HG02798 (cell line): ENCODE data around the gene PHLDB2.

ENCODE experiments used
- ATAC-seq: cut with Tn5 transposase; IDR thresholded peaks from one replicate; pipeline ENCODE4 v1.9.1; 2021; ENCODE audit warnings: mild to moderate bottlenecking; ENCODE audit not compliant: unreplicated experiment, poor library complexity

PHLDB2 gene

DNA sequence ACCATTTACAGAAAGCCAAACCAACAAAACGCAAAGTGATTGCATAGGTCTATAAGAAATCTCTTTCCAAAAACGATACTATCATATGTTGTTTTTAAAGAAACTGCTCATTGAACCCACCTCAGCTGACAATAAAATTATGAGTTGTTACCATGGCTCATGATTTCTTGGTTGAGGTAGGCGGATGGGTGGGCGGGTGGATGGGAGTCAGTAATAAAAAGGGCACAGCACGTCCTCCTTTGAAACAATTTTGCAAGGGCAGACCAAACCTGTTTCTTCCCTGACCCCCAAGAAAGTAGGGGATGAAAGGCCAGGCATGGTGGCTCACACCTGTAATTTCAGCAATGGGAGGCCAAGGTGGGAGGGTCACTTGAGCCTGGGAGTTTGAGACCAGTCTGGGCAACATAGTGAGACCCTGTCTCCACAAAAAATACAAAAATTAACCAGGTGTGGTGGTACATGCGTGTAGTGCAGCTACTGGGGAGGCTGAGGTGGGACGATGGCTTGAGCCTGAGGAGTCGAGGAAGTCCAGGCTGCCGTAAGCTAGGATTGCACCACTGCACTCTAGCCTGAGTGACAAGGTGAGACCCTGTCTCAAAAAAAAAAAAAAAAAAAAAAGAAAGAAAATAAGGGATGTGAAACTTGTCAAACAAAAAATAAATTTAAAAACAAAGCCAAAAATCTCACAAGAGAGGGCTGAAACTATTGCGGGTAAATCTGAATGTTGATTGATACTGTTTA is 121.8 kb downstream of the PHLDB2 start:
- ATAC-seq: no peak

DNA sequence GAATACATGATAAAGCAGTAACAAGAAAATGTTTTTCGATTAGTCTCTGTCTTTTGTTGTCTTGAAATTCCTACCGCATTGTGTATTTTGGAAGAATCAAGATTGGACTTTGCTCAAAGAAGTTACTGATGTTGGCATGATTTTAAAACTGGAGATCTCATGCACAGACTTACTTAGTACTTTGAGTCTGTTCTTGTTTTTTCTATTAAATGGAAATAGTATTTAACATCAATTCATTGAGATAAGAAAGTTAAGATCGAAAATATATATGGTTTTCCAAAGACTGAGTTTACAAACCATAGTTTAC is 122.3 kb downstream of the PHLDB2 start:
- ATAC-seq: no peak

DNA sequence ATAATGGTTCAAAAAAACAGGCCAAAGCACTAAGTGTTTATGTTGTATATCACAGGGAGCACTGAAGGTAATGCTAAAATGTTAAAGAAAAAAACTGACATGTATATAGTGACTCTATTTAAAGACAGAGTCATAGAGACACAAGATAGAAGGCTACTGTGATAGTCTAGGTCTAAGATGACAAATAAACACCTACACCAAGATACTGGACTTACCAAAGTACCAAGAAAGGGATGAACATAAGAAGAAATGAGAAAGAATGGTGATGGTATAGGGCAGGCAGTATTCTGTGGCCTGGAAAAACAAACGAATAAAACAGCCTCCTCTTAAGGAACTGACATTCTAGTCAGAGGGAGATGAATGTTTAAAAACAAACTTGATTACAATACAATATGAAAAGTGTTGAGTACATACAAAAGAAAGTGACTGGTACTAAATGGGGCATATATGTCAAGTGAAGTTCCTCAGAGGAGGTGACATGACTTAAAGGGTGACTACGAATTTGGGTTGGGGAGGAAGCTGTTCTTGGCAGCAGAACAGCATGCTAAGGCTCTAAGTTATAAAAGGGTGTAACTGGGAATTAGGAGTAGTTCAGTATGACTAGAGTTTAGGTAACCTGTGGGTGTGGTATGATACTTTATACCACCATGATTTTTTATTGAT is 125.7 kb downstream of the PHLDB2 start:
- ATAC-seq: no peak

DNA sequence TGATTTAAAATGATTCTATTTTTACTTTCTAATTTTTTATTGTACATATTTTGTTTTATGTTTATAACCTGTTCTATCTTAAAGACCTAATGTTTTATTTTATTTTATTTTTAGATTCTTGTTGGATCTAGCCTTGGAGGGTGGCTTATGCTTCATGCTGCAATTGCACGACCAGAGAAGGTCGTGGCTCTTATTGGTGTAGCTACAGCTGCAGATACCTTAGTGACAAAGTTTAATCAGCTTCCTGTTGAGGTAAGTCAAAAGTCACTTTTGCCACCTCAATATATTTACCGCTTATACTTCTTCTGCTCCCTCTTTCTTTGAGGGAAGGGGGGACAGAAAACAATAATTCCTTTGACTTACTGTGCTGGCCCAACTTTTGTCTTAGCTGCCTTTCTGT is 127.7 kb downstream of the PHLDB2 start:
- ATAC-seq: no peak

DNA sequence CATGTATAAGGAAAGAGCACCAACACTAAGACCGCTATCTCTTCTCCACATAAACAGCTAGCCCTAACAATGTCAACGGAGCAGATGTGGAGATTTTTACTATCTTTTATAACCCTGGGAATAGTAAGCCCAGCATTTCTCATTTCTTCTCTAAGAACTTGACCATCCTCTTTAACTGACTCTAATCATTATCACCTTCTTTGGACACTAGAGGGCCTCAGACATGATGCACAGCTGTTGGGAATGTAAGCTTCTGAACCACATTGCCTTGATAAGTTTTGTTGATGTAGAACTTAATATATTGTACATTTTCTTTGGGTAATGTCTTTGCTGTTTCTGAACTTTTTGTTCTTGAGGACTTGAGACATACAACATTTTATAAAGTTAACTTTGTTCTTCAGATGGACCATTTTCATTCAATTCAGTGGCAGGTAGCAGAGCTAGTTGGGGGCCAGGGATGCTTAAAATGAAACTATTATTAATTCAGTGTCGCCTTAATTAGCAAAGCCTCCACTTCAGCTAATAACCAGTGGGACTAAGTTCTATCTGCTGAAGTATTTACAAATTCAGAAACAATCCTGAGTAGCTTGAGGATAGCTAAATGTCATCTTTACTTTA is 130.1 kb downstream of the PHLDB2 start:
- peak; percentile 91 for ATAC-seq

DNA sequence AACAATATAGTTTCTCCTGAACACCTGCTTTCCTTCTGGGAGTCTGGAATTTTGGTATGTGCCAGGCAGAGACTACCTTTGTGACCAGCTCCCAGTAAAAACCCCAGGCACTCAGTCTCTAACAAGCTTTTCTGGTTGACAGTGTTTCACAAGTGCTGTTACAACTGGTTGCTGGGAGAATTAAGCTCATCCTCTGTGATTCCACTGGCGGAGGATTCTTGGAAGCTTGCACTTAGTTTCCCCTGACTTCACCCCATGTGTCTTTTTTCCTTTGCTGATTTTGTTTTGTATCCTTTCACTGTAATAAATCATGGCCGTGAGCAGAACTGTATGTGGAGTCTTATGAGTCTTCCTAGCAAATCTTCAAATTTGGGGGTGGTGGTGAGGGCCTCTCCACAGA is 134.0 kb downstream of the PHLDB2 start:
- ATAC-seq: no peak

DNA sequence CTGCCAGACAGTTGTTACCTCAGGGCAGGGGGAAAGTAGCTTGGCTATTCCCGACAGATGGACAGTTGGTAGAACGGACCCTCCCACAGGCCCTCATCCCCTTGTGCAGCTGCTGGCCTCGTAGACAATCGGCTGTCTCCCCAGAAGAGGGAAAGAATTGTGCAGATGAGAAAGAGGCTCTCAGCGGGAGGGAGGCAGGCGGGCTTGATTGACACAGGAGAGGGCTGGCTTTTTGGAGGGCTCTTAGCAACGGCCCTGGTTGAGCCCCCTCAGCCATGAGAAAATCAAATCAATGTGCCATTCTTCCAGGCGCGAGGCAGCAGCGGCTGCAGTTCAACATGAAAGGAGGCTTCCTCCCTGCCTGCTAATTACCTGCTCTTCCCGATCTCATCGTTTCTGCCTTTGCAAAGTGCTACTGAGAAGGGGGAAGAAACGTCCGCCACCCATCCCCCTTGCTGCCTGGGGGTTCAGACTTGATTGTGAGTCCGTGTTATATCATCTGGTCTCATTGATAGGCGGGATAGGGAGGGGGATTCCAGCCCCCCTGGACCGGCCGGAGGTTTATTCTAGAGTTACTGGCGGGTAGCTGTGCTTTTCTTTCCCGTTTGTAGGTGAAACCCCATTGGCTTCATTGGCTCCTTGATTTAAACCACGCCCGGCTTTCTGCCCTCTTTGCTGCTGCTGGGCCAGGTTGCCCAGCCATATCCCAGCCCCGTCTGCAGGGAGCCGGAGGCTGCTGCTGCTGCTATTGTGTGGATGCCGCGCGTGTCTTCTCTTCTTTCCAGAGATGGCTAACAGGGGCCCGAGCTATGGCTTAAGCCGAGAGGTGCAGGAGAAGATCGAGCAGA is 139.8 kb downstream of the PHLDB2 start, which contains the start of gene TAGLN3:
Gene TAGLN3, plus strand, starts transcription at position 287 of the 848 bp plus-strand sequence. Its CDS starts 501 bp downstream, at position 788.
- ATAC-seq: peak; percentile 56

DNA sequence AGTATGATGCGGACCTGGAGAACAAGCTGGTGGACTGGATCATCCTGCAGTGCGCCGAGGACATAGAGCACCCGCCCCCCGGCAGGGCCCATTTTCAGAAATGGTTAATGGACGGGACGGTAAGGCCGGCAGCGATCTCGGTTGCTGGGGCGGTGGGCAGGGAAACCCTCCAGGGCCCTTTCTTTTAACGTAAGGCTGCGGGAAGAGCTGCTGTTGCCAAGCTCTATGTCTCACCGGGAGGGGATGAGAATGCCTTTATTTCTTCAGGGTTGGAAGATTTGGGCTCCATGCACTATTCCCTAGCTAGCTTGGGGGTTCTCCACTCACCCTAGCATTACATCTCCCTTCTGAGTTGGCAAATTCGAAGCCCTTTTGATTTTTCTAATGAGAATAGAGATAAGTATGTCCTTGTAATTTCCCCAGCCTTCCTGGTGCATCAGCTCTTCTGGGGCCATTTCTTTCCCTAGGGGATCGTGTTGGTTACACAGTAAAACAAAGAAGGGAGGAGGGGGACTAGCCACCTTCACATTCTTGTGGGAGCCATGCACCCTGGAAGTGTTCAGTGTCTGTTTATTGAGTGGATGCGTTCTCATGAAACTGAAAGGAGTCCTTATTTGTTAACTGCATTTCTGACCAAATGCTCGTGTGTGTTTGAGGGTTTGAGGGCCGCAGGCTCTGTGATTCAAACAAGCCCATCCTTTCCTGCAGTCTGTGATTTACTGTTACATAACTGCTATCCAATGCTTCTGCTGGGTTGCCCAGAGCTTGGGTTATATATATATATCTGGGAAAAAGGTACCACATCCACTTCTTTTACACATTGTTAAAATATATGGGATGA is 140.6 kb downstream of the PHLDB2 start:
- no peak for ATAC-seq

DNA sequence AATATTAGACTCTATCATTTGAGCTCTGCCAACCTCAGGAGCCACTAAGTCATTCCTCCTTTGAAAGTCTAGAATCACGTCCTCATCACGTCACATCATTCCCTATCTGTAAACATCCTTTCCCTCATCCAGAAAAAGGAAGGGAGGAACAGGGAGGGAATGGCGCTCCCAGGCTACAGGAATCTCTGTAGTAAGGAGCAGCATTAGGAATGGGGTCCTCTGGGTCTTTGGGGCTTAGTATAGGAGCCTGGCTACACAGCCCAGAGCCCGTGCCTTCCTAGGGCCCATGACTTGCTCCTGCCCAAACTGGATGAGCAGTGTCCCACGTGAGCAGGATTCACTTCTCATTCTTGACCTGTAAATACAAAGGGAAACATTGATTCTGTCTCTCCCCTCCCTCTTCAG is 141.3 kb downstream of the PHLDB2 start:
- no peak for ATAC-seq

DNA sequence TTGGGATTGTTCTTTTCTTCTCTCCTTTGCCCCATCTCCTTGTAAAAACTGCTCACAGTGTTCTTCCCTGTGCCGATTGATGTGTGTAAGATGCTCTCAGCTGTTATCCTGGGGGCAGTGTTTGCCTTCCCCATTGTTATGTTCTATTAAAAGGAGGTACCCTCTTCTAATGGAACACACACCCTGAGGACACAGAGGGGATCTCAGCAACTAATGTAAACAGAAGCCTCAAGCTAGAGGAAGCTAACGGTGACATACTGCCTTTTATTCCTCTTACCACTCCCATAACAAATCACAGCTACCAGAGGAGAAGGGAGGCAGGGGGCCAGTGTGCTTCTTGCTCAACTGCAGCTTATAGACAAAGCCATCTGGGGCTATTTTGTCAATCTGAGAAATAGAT is 141.9 kb downstream of the PHLDB2 start:
- no peak for ATAC-seq

DNA sequence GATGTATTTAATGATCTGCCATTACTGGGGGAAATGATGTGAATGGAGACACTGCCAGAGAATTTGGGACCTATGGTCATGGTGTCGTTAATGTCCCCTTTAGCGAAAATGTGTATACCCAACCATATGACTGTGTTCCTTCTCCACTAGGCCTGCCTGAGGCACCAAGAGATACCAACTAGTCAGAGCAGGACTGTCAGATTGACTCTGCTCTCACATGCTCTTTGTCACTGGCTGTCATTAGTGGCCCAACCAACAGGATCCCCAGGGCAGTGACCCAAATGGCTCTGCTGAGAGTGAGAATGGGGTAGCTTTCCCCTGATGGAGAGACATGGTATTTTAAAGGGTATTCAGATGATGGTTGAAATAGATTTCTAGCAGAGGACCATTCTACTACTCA is 142.5 kb downstream of the PHLDB2 start:
- no peak for ATAC-seq

DNA sequence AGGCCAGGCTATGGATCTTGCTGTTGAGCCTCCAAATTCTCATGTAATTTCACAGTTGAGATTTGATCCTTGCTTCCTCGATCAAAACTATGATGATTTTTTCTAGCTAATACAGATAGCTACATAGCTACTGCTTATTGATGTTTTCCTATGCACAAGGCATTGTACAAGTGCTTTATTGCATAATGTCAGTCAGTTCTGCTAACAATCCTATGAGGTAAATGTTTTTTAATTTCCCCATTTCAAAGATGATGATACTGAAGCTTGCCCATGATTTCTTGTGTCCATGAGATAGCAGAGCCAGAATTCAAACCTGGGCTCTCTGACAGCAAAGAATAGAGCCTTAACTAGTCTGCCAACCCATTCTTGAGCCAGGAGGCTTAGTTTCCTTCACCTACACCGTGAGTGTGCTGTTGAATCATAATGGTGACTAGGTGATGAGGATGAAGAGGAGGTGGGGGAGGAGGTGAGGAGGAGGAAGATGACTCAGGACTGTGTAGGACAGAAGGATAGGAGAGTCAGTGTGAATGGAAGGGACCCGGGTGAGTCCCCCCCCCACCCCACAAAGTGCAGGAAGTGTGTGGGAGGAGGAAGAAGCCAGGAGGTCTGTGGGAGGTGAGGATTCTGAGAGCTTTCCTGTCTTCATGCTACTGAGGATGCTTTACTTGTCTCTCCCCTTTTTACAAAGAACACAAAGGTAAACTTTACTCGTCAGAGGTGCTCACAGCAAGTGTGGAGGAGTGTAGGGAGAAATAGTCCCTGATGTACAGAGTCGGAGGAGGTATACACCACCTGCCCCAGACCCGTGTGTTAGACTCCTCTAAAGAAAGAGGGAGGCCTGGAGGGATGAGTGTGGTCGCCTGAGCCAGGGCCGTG is 143.3 kb downstream of the PHLDB2 start:
- no peak for ATAC-seq

DNA sequence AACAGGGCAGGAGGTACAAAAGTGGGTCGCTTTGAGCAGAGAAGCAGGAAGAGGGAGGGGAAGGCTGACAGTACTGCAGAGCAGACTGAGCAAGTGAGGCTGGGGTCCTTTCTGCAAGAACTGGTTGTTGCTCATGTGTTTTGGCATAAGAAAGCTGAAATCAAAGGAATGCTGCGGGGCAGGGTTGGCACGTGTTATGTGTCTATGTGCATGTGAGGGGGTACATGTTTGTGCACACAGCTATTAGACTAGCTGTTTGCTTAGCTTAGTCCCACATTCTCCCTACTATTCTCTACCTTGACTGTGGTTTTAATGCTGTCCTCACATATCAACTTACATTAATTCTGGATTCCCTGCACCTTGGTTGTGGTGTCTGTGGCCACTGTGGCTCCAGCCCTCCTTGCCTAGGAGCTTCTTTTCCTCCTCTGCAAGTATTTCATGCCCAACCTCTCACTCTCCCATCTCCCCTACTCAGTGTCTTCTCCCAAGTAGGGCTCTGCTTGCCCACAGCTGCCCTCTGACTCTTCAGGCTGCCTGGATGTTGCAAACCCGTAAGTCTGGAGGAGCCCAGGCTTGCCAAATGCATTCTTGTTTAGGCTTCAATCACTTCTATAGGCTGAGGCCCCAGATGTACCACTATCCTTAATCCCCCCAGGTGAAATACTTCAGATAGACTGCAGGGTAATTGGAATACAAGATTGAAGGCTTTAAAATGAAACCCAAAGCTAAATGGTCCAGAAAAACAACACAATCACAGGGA is 144.4 kb downstream of the PHLDB2 start:
- no peak for ATAC-seq

DNA sequence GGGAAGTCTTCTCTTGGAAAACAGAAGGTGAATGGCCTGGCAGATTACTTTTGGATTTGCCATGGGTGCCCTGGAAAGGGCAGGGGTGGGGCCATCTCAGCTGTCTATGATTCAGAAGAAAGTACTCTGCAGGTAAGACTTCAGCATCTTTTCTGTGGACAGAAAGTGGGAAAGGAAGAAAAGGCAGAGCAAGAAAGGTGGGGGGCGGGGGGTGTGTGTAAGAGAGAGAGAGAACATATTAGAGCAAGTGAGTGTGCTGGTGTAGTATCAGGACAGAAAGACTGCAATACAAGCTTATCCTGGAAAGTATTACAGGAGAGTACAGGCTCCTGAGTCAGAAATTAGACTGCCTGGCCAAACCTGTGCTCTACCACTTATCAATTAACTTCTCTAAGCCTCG is 145.1 kb downstream of the PHLDB2 start:
- ATAC-seq: no peak

DNA sequence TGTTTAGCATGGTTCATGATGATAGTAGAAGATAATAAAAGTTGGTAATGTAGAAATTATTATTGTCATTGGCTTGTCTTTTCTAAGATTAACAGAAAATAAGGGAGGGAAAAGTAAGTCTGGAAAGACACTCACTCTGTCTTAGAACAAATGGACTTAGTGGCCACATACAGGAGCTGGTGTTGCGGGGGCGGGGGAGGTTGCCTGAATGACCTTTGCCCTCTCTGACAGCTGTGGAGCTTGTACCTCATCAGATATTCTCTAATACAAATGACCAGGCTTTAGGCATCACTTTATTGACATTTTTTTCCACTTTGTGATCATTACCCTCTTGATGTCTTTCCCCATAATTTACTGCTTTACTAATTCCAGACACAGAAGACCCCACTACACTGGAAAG is 145.6 kb downstream of the PHLDB2 start:
- ATAC-seq: no peak

DNA sequence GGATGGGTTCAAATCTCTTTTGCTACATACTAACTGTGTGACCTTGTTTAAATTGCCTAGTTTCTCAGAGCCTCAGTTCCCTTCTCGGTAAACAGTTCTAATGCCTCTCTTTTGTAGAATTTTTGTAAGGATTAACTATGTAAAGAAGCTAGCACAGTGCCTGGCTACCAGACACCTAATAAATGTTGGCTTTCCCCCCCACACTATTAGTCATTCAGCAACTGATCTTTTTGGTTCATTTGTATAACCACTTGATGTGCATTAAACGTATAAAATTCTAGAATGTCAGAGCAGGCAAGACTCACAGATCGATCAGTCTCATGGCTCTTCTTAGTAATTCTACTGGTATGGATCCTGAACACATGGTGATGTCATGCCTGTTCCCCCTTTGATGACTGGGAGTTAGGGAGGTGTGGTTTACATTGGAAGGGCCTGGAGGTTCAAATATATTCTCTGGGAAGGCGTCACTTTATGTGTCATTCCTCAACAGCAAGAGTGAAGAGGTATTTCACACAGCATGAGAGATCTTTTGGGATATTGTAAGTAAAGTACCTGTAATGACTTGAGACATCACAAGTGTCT is 146.1 kb downstream of the PHLDB2 start:
- ATAC-seq: no peak

DNA sequence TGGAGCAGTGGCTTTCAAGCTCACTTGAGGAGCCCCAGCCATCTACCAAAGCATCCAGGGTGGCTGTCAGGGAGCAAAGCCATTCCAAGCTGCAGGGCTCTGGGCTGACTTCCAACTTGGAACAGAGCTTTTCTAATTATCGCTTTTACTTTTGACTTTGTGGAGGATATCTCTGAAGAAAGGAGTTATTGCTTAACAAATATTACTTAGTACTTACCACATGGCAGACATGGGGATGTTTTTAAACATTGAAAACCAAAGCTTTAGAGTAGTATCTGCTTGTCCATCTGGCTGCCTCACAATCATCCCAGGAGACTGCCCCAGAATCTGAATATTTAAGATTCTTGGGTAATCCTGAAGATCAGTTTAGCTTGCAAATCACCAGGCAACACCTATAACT is 148.6 kb downstream of the PHLDB2 start:
- no peak for ATAC-seq

DNA sequence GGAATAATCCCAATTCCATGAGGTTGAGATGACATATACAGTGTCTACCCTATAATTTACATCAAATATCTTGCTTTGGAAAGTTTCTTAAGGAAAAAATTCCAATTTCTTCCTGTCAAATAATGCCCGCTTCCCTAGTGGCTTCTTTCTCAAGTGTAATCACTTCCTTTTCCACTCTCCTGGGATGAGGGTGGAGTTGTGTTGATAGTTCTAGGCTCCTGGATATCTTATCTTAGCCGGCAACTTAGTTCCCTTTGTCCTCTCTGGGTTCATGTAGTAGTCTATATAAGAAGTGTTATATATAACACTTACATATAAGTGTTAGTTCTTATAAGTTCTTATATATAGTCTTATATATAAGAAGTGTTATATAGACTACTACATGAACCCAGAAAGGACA is 150.6 kb downstream of the PHLDB2 start:
- ATAC-seq: no peak
